ENCODE results near the gene ZNF32.

DNA sequence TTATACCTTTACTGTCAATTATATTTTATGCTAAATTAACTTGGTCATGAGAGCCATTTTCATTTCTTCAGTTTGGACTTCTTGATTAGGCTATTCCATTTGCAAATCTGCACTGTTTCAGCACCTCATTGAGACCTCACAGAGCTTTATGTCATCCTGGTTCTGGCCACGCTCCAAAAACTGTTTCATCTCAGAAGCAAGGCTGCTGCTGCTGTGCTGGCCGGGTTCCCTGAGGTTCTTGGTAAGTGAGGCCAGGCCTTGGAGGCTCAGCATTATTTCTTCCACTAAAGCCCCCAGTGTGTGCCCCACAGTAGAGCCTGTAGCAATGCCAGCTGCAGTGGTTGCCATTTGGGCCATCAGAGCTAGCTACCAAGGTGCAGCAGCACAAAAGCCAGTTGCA, 50.2 kb downstream of the ZNF32 start:
- no peak for TF ChIP-seq POLR2AphosphoS5 (IDR thresholded peaks at IDR 0.05)
- TF ChIP-seq, protein P1, sequence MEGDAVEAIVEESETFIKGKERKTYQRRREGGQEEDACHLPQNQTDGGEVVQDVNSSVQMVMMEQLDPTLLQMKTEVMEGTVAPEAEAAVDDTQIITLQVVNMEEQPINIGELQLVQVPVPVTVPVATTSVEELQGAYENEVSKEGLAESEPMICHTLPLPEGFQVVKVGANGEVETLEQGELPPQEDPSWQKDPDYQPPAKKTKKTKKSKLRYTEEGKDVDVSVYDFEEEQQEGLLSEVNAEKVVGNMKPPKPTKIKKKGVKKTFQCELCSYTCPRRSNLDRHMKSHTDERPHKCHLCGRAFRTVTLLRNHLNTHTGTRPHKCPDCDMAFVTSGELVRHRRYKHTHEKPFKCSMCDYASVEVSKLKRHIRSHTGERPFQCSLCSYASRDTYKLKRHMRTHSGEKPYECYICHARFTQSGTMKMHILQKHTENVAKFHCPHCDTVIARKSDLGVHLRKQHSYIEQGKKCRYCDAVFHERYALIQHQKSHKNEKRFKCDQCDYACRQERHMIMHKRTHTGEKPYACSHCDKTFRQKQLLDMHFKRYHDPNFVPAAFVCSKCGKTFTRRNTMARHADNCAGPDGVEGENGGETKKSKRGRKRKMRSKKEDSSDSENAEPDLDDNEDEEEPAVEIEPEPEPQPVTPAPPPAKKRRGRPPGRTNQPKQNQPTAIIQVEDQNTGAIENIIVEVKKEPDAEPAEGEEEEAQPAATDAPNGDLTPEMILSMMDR (IDR thresholded peaks at IDR 0.05; ENCODE audit: poor library complexity, severe bottlenecking): no peak

Data from neural cell (in vitro differentiated cells).